NB4 (cell line): Measurements from ENCODE around the gene CD276.

Source experiments
- CTCF ChIP-seq: IDR thresholded peaks from one replicate; pipeline ENCODE4 v1.5.1; 2012; ENCODE audit warnings: low read depth, low read length
- MAX ChIP-seq: IDR thresholded peaks from 2 replicates; pipeline ENCODE4 v1.6.1; 2011; ENCODE audit warnings: low read depth, low read length
- POLR2A ChIP-seq: IDR thresholded peaks from 2 replicates; pipeline ENCODE4 v1.6.1; 2011; ENCODE audit warnings: mild to moderate bottlenecking; ENCODE audit not compliant: insufficient read length; ENCODE audit errors: extremely low read depth

- no peak for TF ChIP-seq CTCF
- no peak for TF ChIP-seq POLR2A
- no peak for TF ChIP-seq MAX
Observed at GRCh38 chr15:73750951-73751350, 66.8 kb downstream of the CD276 start.
